Measurements from ENCODE around the gene PPP3R2. TPM values are rescaled to one million over a fixed set of nuclear protein-coding genes. Genes with fewer than 3 reads are reported as not detected.
"Not testable (repeated sequence)": the region's sequence is repeated elsewhere in the genome, so short reads cannot be mapped to it uniquely, and the experiment has no call there.

PPP3R2 gene
- total RNA-seq, 1 donor from 2014 or later, result not detected

GRCh38 chr9:101618698-101619097 lies 23.9 kb upstream of the PPP3R2 start:
- Mint-ChIP-seq H3K36me3 (ENCODE audit: low read depth) (no peaks in the 10 kb centered on the region), H3K9me3 (no peaks in the 10 kb centered on the region), H3K27me3 (ENCODE audit: insufficient read depth) (no peaks in the 10 kb centered on the region), H3K27ac (no peak overlapping the region), H3K4me3 (no peak overlapping the region), H3K4me1 (ENCODE audit: low read depth) (no peaks in the 10 kb centered on the region)
- DNase-seq (ENCODE audit: low spot score), result no peak
- intact Hi-C loops (cut with micrococcal nuclease), result no loop called here

GRCh38 chr9:101605547-101605946 lies 10.8 kb upstream of the PPP3R2 start:
- intact Hi-C loops (cut with micrococcal nuclease), result no loop called here
- no peak overlapping the region for H3K4me3 Mint-ChIP-seq
- H3K27me3 Mint-ChIP-seq (ENCODE audit: insufficient read depth), result peaks cover 10% of the 10 kb centered on the region
- peaks cover 4% of the 10 kb centered on the region for H3K4me1 Mint-ChIP-seq (ENCODE audit: low read depth)
- no peak overlapping the region for H3K27ac Mint-ChIP-seq
- no peak for DNase-seq (ENCODE audit: low spot score)
- no peaks in the 10 kb centered on the region for H3K36me3 Mint-ChIP-seq (ENCODE audit: low read depth)
- no peaks in the 10 kb centered on the region for H3K9me3 Mint-ChIP-seq

GRCh38 chr9:101604296-101604695 lies 9.5 kb upstream of the PPP3R2 start:
- H3K4me1 Mint-ChIP-seq (ENCODE audit: low read depth), result peaks cover 4% of the 10 kb centered on the region
- H3K36me3 Mint-ChIP-seq (ENCODE audit: low read depth), result no peaks in the 10 kb centered on the region
- intact Hi-C loops (cut with micrococcal nuclease), result no loop called here
- H3K9me3 Mint-ChIP-seq, result no peaks in the 10 kb centered on the region
- H3K27me3 Mint-ChIP-seq (ENCODE audit: insufficient read depth), result peaks cover 12% of the 10 kb centered on the region
- DNase-seq (ENCODE audit: low spot score), result no peak
- H3K4me3 Mint-ChIP-seq, result no peak overlapping the region
- H3K27ac Mint-ChIP-seq, result no peak overlapping the region

- Mint-ChIP-seq H3K27me3 (ENCODE audit: insufficient read depth) (peaks cover 12% of the 10 kb centered on the region), H3K4me3 (no peak overlapping the region), H3K27ac (no peak overlapping the region), H3K36me3 (ENCODE audit: low read depth) (no peaks in the 10 kb centered on the region), H3K4me1 (ENCODE audit: low read depth) (peaks cover 4% of the 10 kb centered on the region), H3K9me3 (no peaks in the 10 kb centered on the region)
- intact Hi-C loops (cut with micrococcal nuclease), result loop anchor here (1.0 kb wide), 1 partner anchor 126 kb away; no protein-coding TSS in a partner anchor
- DNase-seq (ENCODE audit: low spot score), result no peak
These were observed 7.4 kb upstream of the PPP3R2 start for GRCh38 chr9:101601904-101602765.

GRCh38 chr9:101593345-101593744 lies 1.4 kb downstream of the PPP3R2 start:
- no peak overlapping the region for H3K27ac Mint-ChIP-seq
- no peak overlapping the region for H3K4me3 Mint-ChIP-seq
- intact Hi-C loops (cut with micrococcal nuclease), result no loop called here
- H3K27me3 Mint-ChIP-seq (ENCODE audit: insufficient read depth), result peaks cover 11% of the 10 kb centered on the region
- H3K9me3 Mint-ChIP-seq, result no peaks in the 10 kb centered on the region
- H3K36me3 Mint-ChIP-seq (ENCODE audit: low read depth), result no peaks in the 10 kb centered on the region
- no peak for DNase-seq (ENCODE audit: low spot score)
- no peaks in the 10 kb centered on the region for H3K4me1 Mint-ChIP-seq (ENCODE audit: low read depth)

- Mint-ChIP-seq H3K9me3 (no peaks in the 10 kb centered on the region), H3K36me3 (ENCODE audit: low read depth) (no peaks in the 10 kb centered on the region), H3K4me1 (ENCODE audit: low read depth) (no peaks in the 10 kb centered on the region), H3K27me3 (ENCODE audit: insufficient read depth) (peaks cover 13% of the 10 kb centered on the region), H3K27ac (no peak overlapping the region), H3K4me3 (no peak overlapping the region)
- intact Hi-C loops (cut with micrococcal nuclease), result no loop called here
- DNase-seq (ENCODE audit: low spot score), result no peak
These were observed 2.0 kb downstream of the PPP3R2 start for GRCh38 chr9:101592788-101593187.

GRCh38 chr9:101591787-101592446 lies 2.9 kb downstream of the PPP3R2 start:
- H3K27ac Mint-ChIP-seq, result no peak overlapping the region
- peaks cover 13% of the 10 kb centered on the region for H3K27me3 Mint-ChIP-seq (ENCODE audit: insufficient read depth)
- peaks cover 1% of the 10 kb centered on the region for H3K4me1 Mint-ChIP-seq (ENCODE audit: low read depth)
- H3K4me3 Mint-ChIP-seq, result no peak overlapping the region
- intact Hi-C loops (cut with micrococcal nuclease), result no loop called here
- H3K36me3 Mint-ChIP-seq (ENCODE audit: low read depth), result no peaks in the 10 kb centered on the region
- no peaks in the 10 kb centered on the region for H3K9me3 Mint-ChIP-seq
- DNase-seq (ENCODE audit: low spot score), result no peak

GRCh38 chr9:101590901-101591300 lies 3.9 kb downstream of the PPP3R2 start:
- Mint-ChIP-seq H3K36me3 (ENCODE audit: low read depth) (no peaks in the 10 kb centered on the region), H3K4me1 (ENCODE audit: low read depth) (peaks cover 11% of the 10 kb centered on the region), H3K4me3 (no peak overlapping the region), H3K27ac (no peak overlapping the region), H3K27me3 (ENCODE audit: insufficient read depth) (peaks cover 13% of the 10 kb centered on the region), H3K9me3 (no peaks in the 10 kb centered on the region)
- DNase-seq (ENCODE audit: low spot score), result no peak
- intact Hi-C loops (cut with micrococcal nuclease), result no loop called here

- H3K9me3 Mint-ChIP-seq; DNase-seq (ENCODE audit: low spot score); intact Hi-C loops (cut with micrococcal nuclease); H3K27ac Mint-ChIP-seq; H3K36me3 Mint-ChIP-seq (ENCODE audit: low read depth); H3K4me3 Mint-ChIP-seq: not testable (repeated sequence)
- H3K4me1 Mint-ChIP-seq (ENCODE audit: low read depth), result peaks cover 18% of the 10 kb centered on the region
- peaks cover 13% of the 10 kb centered on the region for H3K27me3 Mint-ChIP-seq (ENCODE audit: insufficient read depth)
These were observed 4.7 kb downstream of the PPP3R2 start for GRCh38 chr9:101590074-101590473.

GRCh38 chr9:101587332-101588043 lies 7.3 kb downstream of the PPP3R2 start:
- intact Hi-C loops (cut with micrococcal nuclease), result no loop called here
- Mint-ChIP-seq H3K4me3 (no peak overlapping the region), H3K36me3 (ENCODE audit: low read depth) (no peaks in the 10 kb centered on the region)

GRCh38 chr9:101586651-101587050 lies 8.1 kb downstream of the PPP3R2 start:
- DNase-seq (ENCODE audit: low spot score), result peak; percentile 37
- Mint-ChIP-seq H3K4me3 (no peak overlapping the region), H3K9me3 (no peaks in the 10 kb centered on the region), H3K4me1 (ENCODE audit: low read depth) (peaks cover 18% of the 10 kb centered on the region), H3K36me3 (ENCODE audit: low read depth) (no peaks in the 10 kb centered on the region), H3K27me3 (ENCODE audit: insufficient read depth) (peaks cover 9% of the 10 kb centered on the region), H3K27ac (no peak overlapping the region)
- intact Hi-C loops (cut with micrococcal nuclease), result loop anchor here (1.0 kb wide), 2 partner anchors 53 to 188 kb away; partner anchors contain the start of genes MRPL50, RNF20 and ZNF189

More at GRCh38 chr9:101587332-101588043, 7.3 kb downstream of the PPP3R2 start:
- H3K4me1 Mint-ChIP-seq (ENCODE audit: low read depth), result peaks cover 18% of the 10 kb centered on the region
- H3K27me3 Mint-ChIP-seq (ENCODE audit: insufficient read depth), result peaks cover 13% of the 10 kb centered on the region
- no peaks in the 10 kb centered on the region for H3K9me3 Mint-ChIP-seq
- no peak for DNase-seq (ENCODE audit: low spot score)
- H3K27ac Mint-ChIP-seq, result no peak overlapping the region

GRCh38 chr9:101585740-101586139 lies 9.0 kb downstream of the PPP3R2 start:
- Mint-ChIP-seq H3K36me3 (ENCODE audit: low read depth) (no peaks in the 10 kb centered on the region), H3K4me1 (ENCODE audit: low read depth) (peaks cover 18% of the 10 kb centered on the region), H3K4me3 (no peak overlapping the region), H3K27ac (no peak overlapping the region), H3K9me3 (no peaks in the 10 kb centered on the region), H3K27me3 (ENCODE audit: insufficient read depth) (peaks cover 2% of the 10 kb centered on the region)
- intact Hi-C loops (cut with micrococcal nuclease), result loop anchor here (1.0 kb wide), 2 partner anchors 52 to 187 kb away; partner anchors contain the start of genes MRPL50, RNF20 and ZNF189
- no peak for DNase-seq (ENCODE audit: low spot score)

GRCh38 chr9:101582553-101582952 lies 12.2 kb downstream of the PPP3R2 start:
- Mint-ChIP-seq H3K36me3 (ENCODE audit: low read depth) (no peaks in the 10 kb centered on the region), H3K4me3 (no peak overlapping the region), H3K9me3 (no peaks in the 10 kb centered on the region), H3K27me3 (ENCODE audit: insufficient read depth) (no peaks in the 10 kb centered on the region), H3K27ac (no peak overlapping the region), H3K4me1 (ENCODE audit: low read depth) (peaks cover 18% of the 10 kb centered on the region)
- no peak for DNase-seq (ENCODE audit: low spot score)
- intact Hi-C loops (cut with micrococcal nuclease), result no loop called here

All from activated T-helper 1 cell treated with anti-CD3 and anti-CD28 coated beads, Interleukin-12 subunit alpha, Interleukin-12 subunit beta, Interleukin-2, Interleukin-4 antibody, amounts not matched to agents 30 ng/mL and 10 ng/mL and 1 ng/mL, durations not matched to agents 14 hours and 24 hours and 36 hours (primary cell).